AG04449 (cell line): Measurements from ENCODE around the gene PSMF1.

Source experiments
- CTCF ChIA-PET: fragments of 350-600 bp; formaldehyde crosslinking; extraction: SDS; loops from one replicate; lab custom pipeline; 2021; ENCODE audit warnings: antibody characterized with exemption; lab: Yijun Ruan, JAX
- POLR2A ChIA-PET: fragments of 400-600, 350-600 bp; formaldehyde crosslinking; extraction: SDS; loops from one replicate; lab custom pipeline; 2020; ENCODE audit warnings: antibody characterized with exemption, inconsistent platforms; lab: Yijun Ruan, JAX
- DNase-seq: peaks from one replicate; pipeline ENCODE4 v3.0.0-alpha.2; 2010; ENCODE audit warnings: low read depth, low spot score
- H3K4me3 ChIP-seq: 2 replicates; pipeline ENCODE4 v1.5.1; 2011; ENCODE audit warnings: low read depth, mild to moderate bottlenecking, control low read depth, low read length
- CTCF ChIP-seq: IDR thresholded peaks from one replicate; pipeline ENCODE4 v1.5.1; 2011; ENCODE audit warnings: mild to moderate bottlenecking, moderate library complexity, low read length, control low read depth, inconsistent platforms; ENCODE audit not compliant: insufficient read depth; ENCODE audit errors: missing control alignments

The PSMF1 gene

GRCh38 chr20:1169224-1169623 lies 50.8 kb downstream of the PSMF1 start:
- POLR2A ChIA-PET: no interaction called here
- no peak overlapping the region for H3K4me3 ChIP-seq
- no peak for DNase-seq
- CTCF ChIA-PET: interaction anchor here (0.5 kb wide), 1 partner anchor 19 kb away, joined by 3 read pairs; no protein-coding TSS in a partner anchor
- no peak for TF ChIP-seq CTCF

GRCh38 chr20:1171461-1172093 lies 53.2 kb downstream of the PSMF1 start:
- CTCF ChIA-PET: interaction anchor here (1.1 kb wide), 1 partner anchor 63 kb away, joined by 3 read pairs; no protein-coding TSS in a partner anchor
- POLR2A ChIA-PET: interaction anchor here (1.0 kb wide), 1 partner anchor 19 kb away, joined by 3 read pairs; no protein-coding TSS in a partner anchor
- H3K4me3 ChIP-seq: no peak overlapping the region
- no peak for TF ChIP-seq CTCF
- no peak for DNase-seq

GRCh38 chr20:1173698-1174097 lies 55.3 kb downstream of the PSMF1 start:
- H3K4me3 ChIP-seq: no peak overlapping the region
- CTCF ChIA-PET: no interaction called here
- TF ChIP-seq CTCF: no peak
- DNase-seq: no peak
- POLR2A ChIA-PET: no interaction called here

- H3K4me3 ChIP-seq: no peak overlapping the region
- no peak for DNase-seq
- ChIA-PET CTCF (interaction anchor here (1.2 kb wide), 1 partner anchor 38 kb away, joined by 4 read pairs; no protein-coding TSS in a partner anchor), POLR2A (no interaction called here)
- no peak for TF ChIP-seq CTCF
Measured at GRCh38 chr20:1174787-1175186, 56.4 kb downstream of the PSMF1 start.

GRCh38 chr20:1177680-1178079 lies 59.3 kb downstream of the PSMF1 start:
- ChIA-PET POLR2A (no interaction called here), CTCF (interaction anchor here (0.9 to 3.3 kb wide), 3 partner anchors 10 to 259 kb away, joined by 3 to 9 read pairs (median 6); no protein-coding TSS in a partner anchor)
- no peak for TF ChIP-seq CTCF
- DNase-seq: no peak
- no peak overlapping the region for H3K4me3 ChIP-seq

- TF ChIP-seq CTCF: no peak
- DNase-seq: no peak
- ChIA-PET POLR2A (no interaction called here), CTCF (interaction anchor here (0.5 to 3.3 kb wide), 4 partner anchors 10 to 1278 kb away, joined by 3 to 9 read pairs (median 5); no protein-coding TSS in a partner anchor)
- no peak overlapping the region for H3K4me3 ChIP-seq
Measured at GRCh38 chr20:1178103-1178502, 59.7 kb downstream of the PSMF1 start.
